ENCODE results near the gene CAPN11. TPM values are rescaled to one million over a fixed set of nuclear protein-coding genes. Genes with fewer than 3 reads are reported as not detected.

CAPN11 gene
- polyA plus RNA-seq (ENCODE audit: insufficient read length in 4 of 4), result under 1 TPM in 3 of 4 donors, not detected in 1; 0.14 to 0.38 (median 0.16) TPM

- DNase-seq (ENCODE audit: low read depth in 4 of 4, low spot score in 2 of 4), result no peak
These were observed at the start of gene CAPN11 for GRCh38 chr6:44158770-44159228. Gene CAPN11, plus strand, starts transcription at chr6:44158820. Its CDS starts 29 bp downstream, at chr6:44158849.

- DNase-seq (ENCODE audit: low read depth in 4 of 4, low spot score in 2 of 4), result no peak
These were observed 49.4 kb upstream of the CAPN11 start for GRCh38 chr6:44109212-44109611.

- DNase-seq (ENCODE audit: low read depth in 4 of 4, low spot score in 2 of 4), result no peak
These were observed 48.5 kb upstream of the CAPN11 start for GRCh38 chr6:44110005-44110676.

GRCh38 chr6:44110966-44111365 lies 47.7 kb upstream of the CAPN11 start:
- DNase-seq (ENCODE audit: low read depth in 4 of 4, low spot score in 2 of 4), result no peak

GRCh38 chr6:44111434-44112417 lies 46.9 kb upstream of the CAPN11 start:
- DNase-seq (ENCODE audit: low read depth in 4 of 4, low spot score in 2 of 4), result no peak

- no peak for DNase-seq (ENCODE audit: low read depth in 4 of 4, low spot score in 2 of 4)
These were observed 45.2 kb upstream of the CAPN11 start for GRCh38 chr6:44113414-44113813.

- no peak for DNase-seq (ENCODE audit: low read depth in 4 of 4, low spot score in 2 of 4)
These were observed 42.8 kb upstream of the CAPN11 start for GRCh38 chr6:44115866-44116265.

- DNase-seq (ENCODE audit: low read depth in 4 of 4, low spot score in 2 of 4), result no peak
These were observed 41.8 kb upstream of the CAPN11 start for GRCh38 chr6:44116641-44117382.

- DNase-seq (ENCODE audit: low read depth in 4 of 4, low spot score in 2 of 4), result no peak
These were observed 41.1 kb upstream of the CAPN11 start for GRCh38 chr6:44117397-44118128.

GRCh38 chr6:44119704-44120262 lies 38.8 kb upstream of the CAPN11 start:
- DNase-seq (ENCODE audit: low read depth in 4 of 4, low spot score in 2 of 4), result no peak

- no peak for DNase-seq (ENCODE audit: low read depth in 4 of 4, low spot score in 2 of 4)
These were observed 37.8 kb upstream of the CAPN11 start for GRCh38 chr6:44120692-44121443.

GRCh38 chr6:44122801-44123200 lies 35.8 kb upstream of the CAPN11 start:
- DNase-seq (ENCODE audit: low read depth in 4 of 4, low spot score in 2 of 4), result no peak

GRCh38 chr6:44123544-44123943 lies 35.1 kb upstream of the CAPN11 start:
- no peak for DNase-seq (ENCODE audit: low read depth in 4 of 4, low spot score in 2 of 4)

GRCh38 chr6:44126320-44127149 lies 32.1 kb upstream of the CAPN11 start:
- DNase-seq (ENCODE audit: low read depth in 4 of 4, low spot score in 2 of 4), result peak in 1 of 4 donors; percentile 46

GRCh38 chr6:44127186-44128019 lies 31.2 kb upstream of the CAPN11 start, which contains the start of the genes MRPL14 and TMEM63B:
Gene MRPL14, minus strand, starts transcription at chr6:44127452. Its CDS starts 10,841 bp downstream, at chr6:44116611.
Gene TMEM63B, plus strand, starts transcription at chr6:44127554. Its CDS starts 7,031 bp downstream, at chr6:44134585.
- DNase-seq (ENCODE audit: low read depth in 4 of 4, low spot score in 2 of 4), result peak in 2 of 4 donors; percentile 77 to 78

GRCh38 chr6:44128020-44128917 lies 30.4 kb upstream of the CAPN11 start:
- DNase-seq (ENCODE audit: low read depth in 4 of 4, low spot score in 2 of 4), result no peak
